ENCODE results near the gene KRT74.

DNA sequence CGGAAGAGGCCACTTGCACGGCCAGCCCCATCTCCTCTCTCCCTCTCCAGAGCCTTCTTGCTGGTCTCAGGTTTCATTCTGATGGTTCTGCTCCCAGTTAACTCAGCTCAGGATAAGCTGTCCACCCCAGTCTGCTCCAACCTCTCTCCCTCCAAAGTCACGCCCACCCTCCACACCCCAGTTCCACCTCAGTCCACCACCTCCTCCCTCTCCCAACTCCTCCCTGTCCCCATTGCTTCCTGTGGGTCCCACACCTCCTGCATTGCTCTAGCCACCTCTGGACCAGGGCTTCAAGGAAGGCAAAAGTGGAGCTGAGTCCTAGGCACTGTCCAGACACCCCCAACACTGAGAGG is 33.8 kb downstream of the KRT74 start:
- TF ChIP-seq EZH2phosphoT487 (IDR thresholded peaks at IDR 0.05; ENCODE audit: insufficient read depth, low read depth) = no peak
- no peak for TF ChIP-seq EZH2 (IDR thresholded peaks at IDR 0.05; ENCODE audit: insufficient read depth, poor library complexity, severe bottlenecking)
